Measurements from ENCODE around the gene TOR1AIP2. TPM values are rescaled to one million over a fixed set of nuclear protein-coding genes. Genes with fewer than 3 reads are reported as not detected.
"Not testable (repeated sequence)": the region's sequence is repeated elsewhere in the genome, so short reads cannot be mapped to it uniquely, and the experiment has no call there.

TOR1AIP2 gene
- polyA plus RNA-seq, 1 of the 3 experiments (the other 2 are of a cell fraction) = 12.7 TPM

DNA sequence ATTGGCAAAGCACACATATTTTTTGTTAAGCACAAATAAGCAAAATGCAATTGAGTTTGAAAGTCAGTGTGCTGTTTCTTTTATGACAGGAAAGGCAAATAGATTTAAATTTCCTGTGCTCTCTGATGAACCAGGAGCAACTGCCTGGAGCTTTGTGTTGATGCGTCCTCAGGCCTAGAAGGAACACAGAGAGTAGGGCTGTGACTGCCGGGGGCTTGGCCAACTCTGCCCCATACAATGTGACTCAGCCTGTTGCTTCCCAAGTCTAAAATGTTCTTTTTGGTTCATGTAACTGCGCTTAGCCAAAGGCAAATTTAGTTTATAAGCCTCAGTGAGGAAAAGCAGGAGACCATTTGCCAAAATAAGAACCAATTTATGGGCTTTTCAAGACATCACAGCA lies 37.5 kb downstream of the TOR1AIP2 start:
- no peak overlapping the region for H3K4me2 ChIP-seq
- DNase-seq = no peak
- H3K27me3 ChIP-seq (ENCODE audit: insufficient read depth) = no peaks in the 10 kb centered on the region
- no peak overlapping the region for H2AFZ ChIP-seq (ENCODE audit: low read depth)
- ChIA-PET POLR2A (no interaction called here), CTCF (interaction anchor here (1.4 to 2.1 kb wide), 2 partner anchors 25 to 30 kb away, joined by 3 to 8 read pairs; no protein-coding TSS in a partner anchor)
- peaks cover 13% of the 10 kb centered on the region; the same call in 1 of the 2 replicates for H3K79me2 ChIP-seq (ENCODE audit: insufficient read depth)
- H3K4me3 ChIP-seq (ENCODE audit: low read depth in 2 of 2, low read length in 1 of 2) = no peak overlapping the region
- 91% methylated on average over 3 of the region's 3 CpGs for WGBS (ENCODE audit: low lambda C conversion rate)
- no peak overlapping the region for H3K9ac ChIP-seq
- H3K4me1 ChIP-seq (ENCODE audit: control insufficient read depth in 1 of 2, insufficient read depth in 2 of 2, low read depth in 1 of 2, low read length in 1 of 2) = peaks cover 0 to 5% of the 10 kb centered on the region in 2 experiments; a peak in 1 of 4 replicates
- H3K27ac ChIP-seq (ENCODE audit: low read depth in 2 of 2, low read length in 1 of 2) = no peak overlapping the region
- H3K9me3 ChIP-seq = no peaks in the 10 kb centered on the region
- peaks cover 25 to 41% of the 10 kb centered on the region in 2 experiments for H3K36me3 ChIP-seq (replicated peaks in 1 of 2; ENCODE audit: control insufficient read depth in 1 of 2, insufficient read depth in 2 of 2, low read length in 1 of 2)
- no peak for TF ChIP-seq SMC3 (IDR thresholded peaks at IDR 0.05; ENCODE audit: low read depth, low read length)
- TF ChIP-seq EZH2phosphoT487 (IDR thresholded peaks at IDR 0.05; ENCODE audit: borderline replicate concordance, low read depth) = no peak
- no peak for TF ChIP-seq RAD21 (IDR thresholded peaks at IDR 0.05; ENCODE audit: low read length)
- no peak for TF ChIP-seq USF2 (IDR thresholded peaks at IDR 0.05; ENCODE audit: borderline replicate concordance, low read depth, low read length)
- TF ChIP-seq, protein P1, sequence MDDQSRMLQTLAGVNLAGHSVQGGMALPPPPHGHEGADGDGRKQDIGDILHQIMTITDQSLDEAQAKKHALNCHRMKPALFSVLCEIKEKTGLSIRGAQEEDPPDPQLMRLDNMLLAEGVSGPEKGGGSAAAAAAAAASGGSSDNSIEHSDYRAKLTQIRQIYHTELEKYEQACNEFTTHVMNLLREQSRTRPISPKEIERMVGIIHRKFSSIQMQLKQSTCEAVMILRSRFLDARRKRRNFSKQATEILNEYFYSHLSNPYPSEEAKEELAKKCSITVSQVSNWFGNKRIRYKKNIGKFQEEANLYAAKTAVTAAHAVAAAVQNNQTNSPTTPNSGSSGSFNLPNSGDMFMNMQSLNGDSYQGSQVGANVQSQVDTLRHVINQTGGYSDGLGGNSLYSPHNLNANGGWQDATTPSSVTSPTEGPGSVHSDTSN (IDR thresholded peaks at IDR 0.05) = no peak
- no peak for TF ChIP-seq NRF1 (IDR thresholded peaks at IDR 0.05; ENCODE audit: low read depth, low read length)
- no peak for TF ChIP-seq FOSL2 (IDR thresholded peaks at IDR 0.05; ENCODE audit: borderline replicate concordance, low read depth)
- no peak for TF ChIP-seq POLR2AphosphoS5 (IDR thresholded peaks at IDR 0.05; ENCODE audit: low read depth, low read length)
- no peak for TF ChIP-seq CHD2 (IDR thresholded peaks at IDR 0.05; ENCODE audit: low read length, partially characterized antibody)
- no peak for TF ChIP-seq TCF12 (IDR thresholded peaks at IDR 0.05)
- TF ChIP-seq, protein P2, sequence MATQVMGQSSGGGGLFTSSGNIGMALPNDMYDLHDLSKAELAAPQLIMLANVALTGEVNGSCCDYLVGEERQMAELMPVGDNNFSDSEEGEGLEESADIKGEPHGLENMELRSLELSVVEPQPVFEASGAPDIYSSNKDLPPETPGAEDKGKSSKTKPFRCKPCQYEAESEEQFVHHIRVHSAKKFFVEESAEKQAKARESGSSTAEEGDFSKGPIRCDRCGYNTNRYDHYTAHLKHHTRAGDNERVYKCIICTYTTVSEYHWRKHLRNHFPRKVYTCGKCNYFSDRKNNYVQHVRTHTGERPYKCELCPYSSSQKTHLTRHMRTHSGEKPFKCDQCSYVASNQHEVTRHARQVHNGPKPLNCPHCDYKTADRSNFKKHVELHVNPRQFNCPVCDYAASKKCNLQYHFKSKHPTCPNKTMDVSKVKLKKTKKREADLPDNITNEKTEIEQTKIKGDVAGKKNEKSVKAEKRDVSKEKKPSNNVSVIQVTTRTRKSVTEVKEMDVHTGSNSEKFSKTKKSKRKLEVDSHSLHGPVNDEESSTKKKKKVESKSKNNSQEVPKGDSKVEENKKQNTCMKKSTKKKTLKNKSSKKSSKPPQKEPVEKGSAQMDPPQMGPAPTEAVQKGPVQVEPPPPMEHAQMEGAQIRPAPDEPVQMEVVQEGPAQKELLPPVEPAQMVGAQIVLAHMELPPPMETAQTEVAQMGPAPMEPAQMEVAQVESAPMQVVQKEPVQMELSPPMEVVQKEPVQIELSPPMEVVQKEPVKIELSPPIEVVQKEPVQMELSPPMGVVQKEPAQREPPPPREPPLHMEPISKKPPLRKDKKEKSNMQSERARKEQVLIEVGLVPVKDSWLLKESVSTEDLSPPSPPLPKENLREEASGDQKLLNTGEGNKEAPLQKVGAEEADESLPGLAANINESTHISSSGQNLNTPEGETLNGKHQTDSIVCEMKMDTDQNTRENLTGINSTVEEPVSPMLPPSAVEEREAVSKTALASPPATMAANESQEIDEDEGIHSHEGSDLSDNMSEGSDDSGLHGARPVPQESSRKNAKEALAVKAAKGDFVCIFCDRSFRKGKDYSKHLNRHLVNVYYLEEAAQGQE (IDR thresholded peaks at IDR 0.05; ENCODE audit: low read depth, low read length) = no peak
- TF ChIP-seq FOXJ3 (CRISPR knock-in tag; IDR thresholded peaks at IDR 0.05) = no peak
- no peak for TF ChIP-seq GATA2 (CRISPR knock-in tag; IDR thresholded peaks at IDR 0.05)
- TF ChIP-seq JUND (IDR thresholded peaks at IDR 0.05) = no peak
- TF ChIP-seq RFX5 (IDR thresholded peaks at IDR 0.05; ENCODE audit: low read length) = no peak
- TF ChIP-seq TAF1 (IDR thresholded peaks at IDR 0.05; ENCODE audit: borderline replicate concordance, low read depth, low read length) = no peak
- TF ChIP-seq, protein P3, sequence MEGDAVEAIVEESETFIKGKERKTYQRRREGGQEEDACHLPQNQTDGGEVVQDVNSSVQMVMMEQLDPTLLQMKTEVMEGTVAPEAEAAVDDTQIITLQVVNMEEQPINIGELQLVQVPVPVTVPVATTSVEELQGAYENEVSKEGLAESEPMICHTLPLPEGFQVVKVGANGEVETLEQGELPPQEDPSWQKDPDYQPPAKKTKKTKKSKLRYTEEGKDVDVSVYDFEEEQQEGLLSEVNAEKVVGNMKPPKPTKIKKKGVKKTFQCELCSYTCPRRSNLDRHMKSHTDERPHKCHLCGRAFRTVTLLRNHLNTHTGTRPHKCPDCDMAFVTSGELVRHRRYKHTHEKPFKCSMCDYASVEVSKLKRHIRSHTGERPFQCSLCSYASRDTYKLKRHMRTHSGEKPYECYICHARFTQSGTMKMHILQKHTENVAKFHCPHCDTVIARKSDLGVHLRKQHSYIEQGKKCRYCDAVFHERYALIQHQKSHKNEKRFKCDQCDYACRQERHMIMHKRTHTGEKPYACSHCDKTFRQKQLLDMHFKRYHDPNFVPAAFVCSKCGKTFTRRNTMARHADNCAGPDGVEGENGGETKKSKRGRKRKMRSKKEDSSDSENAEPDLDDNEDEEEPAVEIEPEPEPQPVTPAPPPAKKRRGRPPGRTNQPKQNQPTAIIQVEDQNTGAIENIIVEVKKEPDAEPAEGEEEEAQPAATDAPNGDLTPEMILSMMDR (IDR thresholded peaks at IDR 0.05) = no peak
- no peaks in the 10 kb centered on the region for H4K20me1 ChIP-seq (ENCODE audit: insufficient read depth)
- H3K9me2 ChIP-seq = no peaks in the 10 kb centered on the region
- H3F3A ChIP-seq (replicated peaks; ENCODE audit: insufficient read depth) = peaks cover 10% of the 10 kb centered on the region

DNA sequence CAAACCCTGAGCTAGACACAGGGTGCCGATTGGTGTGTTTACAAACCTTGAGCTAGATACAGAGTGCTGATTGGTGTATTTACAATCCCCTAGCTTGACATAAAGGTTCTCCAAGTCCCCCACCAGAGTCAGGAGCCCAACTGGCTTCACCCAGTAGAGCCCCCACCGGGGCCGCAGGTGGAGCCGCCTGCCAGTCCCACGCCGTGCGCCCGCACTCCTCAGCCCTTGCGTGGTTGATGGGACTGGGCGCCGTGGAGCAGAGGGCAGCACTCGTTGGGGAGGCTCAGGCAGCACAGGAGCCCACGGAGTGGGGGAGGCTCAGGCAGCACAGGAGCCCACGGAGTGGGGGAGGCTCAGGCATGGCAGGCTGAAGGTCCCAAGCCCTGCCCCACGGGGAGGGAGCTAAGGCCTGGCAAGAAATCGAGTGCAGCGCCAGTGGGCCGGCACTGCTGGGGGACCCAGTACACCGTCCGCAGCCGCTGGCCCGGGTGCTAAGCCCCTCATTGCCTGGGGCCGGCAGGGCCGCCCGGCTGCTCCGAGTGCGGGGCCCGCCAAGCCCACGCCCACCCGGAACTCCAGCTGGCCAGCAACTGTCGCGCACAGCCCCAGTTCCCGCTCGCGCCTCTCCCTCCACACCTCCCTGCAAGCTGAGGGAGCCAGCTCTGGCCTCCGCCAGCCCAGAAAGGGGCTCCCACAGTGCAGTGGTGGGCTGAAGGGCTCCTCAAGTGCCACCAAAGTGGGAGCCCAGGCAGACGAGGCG lies 40.7 kb downstream of the TOR1AIP2 start:
- DNase-seq; H3K4me2 ChIP-seq; H3K27ac ChIP-seq (ENCODE audit: low read depth in 2 of 2, low read length in 1 of 2); H3K4me1 ChIP-seq (ENCODE audit: control insufficient read depth in 1 of 2, insufficient read depth in 2 of 2, low read depth in 1 of 2, low read length in 1 of 2); H4K20me1 ChIP-seq (ENCODE audit: insufficient read depth); H3K9ac ChIP-seq; H3K9me3 ChIP-seq; H3K79me2 ChIP-seq (ENCODE audit: insufficient read depth); H2AFZ ChIP-seq (ENCODE audit: low read depth); H3K4me3 ChIP-seq (ENCODE audit: low read depth in 2 of 2, low read length in 1 of 2); POLR2A ChIA-PET; H3K9me2 ChIP-seq; H3K27me3 ChIP-seq (ENCODE audit: insufficient read depth): not testable (repeated sequence)
- H3F3A ChIP-seq (replicated peaks; ENCODE audit: insufficient read depth) = peaks cover 18% of the 10 kb centered on the region
- H3K36me3 ChIP-seq (replicated peaks in 1 of 2; ENCODE audit: control insufficient read depth in 1 of 2, insufficient read depth in 2 of 2, low read length in 1 of 2) = peaks cover 5 to 22% of the 10 kb centered on the region in 2 experiments
- WGBS (ENCODE audit: low lambda C conversion rate) = 97% methylated on average over 14 of the region's 38 CpGs
- CTCF ChIA-PET = interaction anchor here (1.5 kb wide), 1 partner anchor 131 kb away, joined by 5 read pairs; no protein-coding TSS in a partner anchor

Measured in SK-N-SH (cell line).